Measurements from ENCODE around the gene ARHGAP29. TPM values are rescaled to one million over a fixed set of nuclear protein-coding genes. Genes with fewer than 3 reads are reported as not detected.

The ARHGAP29 gene
- total RNA-seq, 3 donors from 2014 or later = 49.1 to 88.0 (median 70.8) TPM

- Histone ChIP-seq H3K9me3 (no peaks in the 10 kb centered on the region), H3K4me1 (no peaks in the 10 kb centered on the region), H3K36me3 (no peaks in the 10 kb centered on the region), H3K4me3 (no peak overlapping the region), H3K27me3 (no peaks in the 10 kb centered on the region), H3K27ac (no peak overlapping the region)
- intact Hi-C loops (cut with DNase I; ENCODE audit: low total_unique reads) = no loop called here
- no peak for DNase-seq (ENCODE audit: low spot score in 2 of 2)
- TF ChIP-seq POLR2A (IDR thresholded peaks at IDR 0.05) (no peak), POLR2AphosphoS5 (IDR thresholded peaks at IDR 0.05) (no peak)
- TF ChIP-seq, protein P1, sequence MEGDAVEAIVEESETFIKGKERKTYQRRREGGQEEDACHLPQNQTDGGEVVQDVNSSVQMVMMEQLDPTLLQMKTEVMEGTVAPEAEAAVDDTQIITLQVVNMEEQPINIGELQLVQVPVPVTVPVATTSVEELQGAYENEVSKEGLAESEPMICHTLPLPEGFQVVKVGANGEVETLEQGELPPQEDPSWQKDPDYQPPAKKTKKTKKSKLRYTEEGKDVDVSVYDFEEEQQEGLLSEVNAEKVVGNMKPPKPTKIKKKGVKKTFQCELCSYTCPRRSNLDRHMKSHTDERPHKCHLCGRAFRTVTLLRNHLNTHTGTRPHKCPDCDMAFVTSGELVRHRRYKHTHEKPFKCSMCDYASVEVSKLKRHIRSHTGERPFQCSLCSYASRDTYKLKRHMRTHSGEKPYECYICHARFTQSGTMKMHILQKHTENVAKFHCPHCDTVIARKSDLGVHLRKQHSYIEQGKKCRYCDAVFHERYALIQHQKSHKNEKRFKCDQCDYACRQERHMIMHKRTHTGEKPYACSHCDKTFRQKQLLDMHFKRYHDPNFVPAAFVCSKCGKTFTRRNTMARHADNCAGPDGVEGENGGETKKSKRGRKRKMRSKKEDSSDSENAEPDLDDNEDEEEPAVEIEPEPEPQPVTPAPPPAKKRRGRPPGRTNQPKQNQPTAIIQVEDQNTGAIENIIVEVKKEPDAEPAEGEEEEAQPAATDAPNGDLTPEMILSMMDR (IDR thresholded peaks at IDR 0.05) = no peak
Measured at GRCh38 chr1:94265906-94266305, 28.5 kb upstream of the ARHGAP29 start.

DNA sequence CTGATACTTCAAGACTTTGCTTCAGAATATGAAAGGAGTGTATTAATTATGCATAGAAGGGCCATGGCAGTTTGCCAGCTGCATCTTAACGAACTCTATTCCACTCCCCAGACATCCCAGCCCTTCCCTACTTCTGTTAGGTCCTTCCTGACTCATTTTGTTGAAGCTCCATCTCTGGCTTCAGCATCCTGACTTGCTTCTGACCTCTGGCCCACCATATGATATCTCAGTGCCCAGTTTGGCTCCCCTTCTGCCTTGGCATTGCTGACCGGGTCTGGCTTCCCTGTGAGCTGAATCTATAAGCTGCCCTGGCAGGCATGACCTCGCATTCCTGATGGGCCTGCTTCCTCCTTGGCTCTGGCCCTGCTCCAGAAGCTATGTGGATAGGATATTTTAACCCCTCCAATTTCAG lies 27.6 kb upstream of the ARHGAP29 start:
- Histone ChIP-seq H3K4me3 (no peak overlapping the region), H3K9me3 (no peaks in the 10 kb centered on the region)

GRCh38 chr1:94260635-94261387 lies 23.4 kb upstream of the ARHGAP29 start:
- Histone ChIP-seq H3K4me3 (no peak overlapping the region), H3K36me3 (no peaks in the 10 kb centered on the region), H3K27me3 (no peaks in the 10 kb centered on the region), H3K27ac (no peak overlapping the region), H3K4me1 (peaks cover 3 to 10% of the 10 kb centered on the region in 2 donors), H3K9me3 (no peaks in the 10 kb centered on the region)
- TF ChIP-seq POLR2AphosphoS5 (IDR thresholded peaks at IDR 0.05) (no peak), POLR2A (IDR thresholded peaks at IDR 0.05) (no peak)
- TF ChIP-seq, protein P1 (IDR thresholded peaks at IDR 0.05) = no peak
- no peak for DNase-seq (ENCODE audit: low spot score in 2 of 2)
- intact Hi-C loops (cut with DNase I; ENCODE audit: low total_unique reads) = no loop called here

More for the DNA sequence above, 27.6 kb upstream of the ARHGAP29 start:
- Histone ChIP-seq H3K4me1 (no peaks in the 10 kb centered on the region), H3K27ac (no peak overlapping the region), H3K36me3 (no peaks in the 10 kb centered on the region), H3K27me3 (no peaks in the 10 kb centered on the region)
- TF ChIP-seq POLR2AphosphoS5 (IDR thresholded peaks at IDR 0.05) = no peak
- TF ChIP-seq POLR2A (IDR thresholded peaks at IDR 0.05) = no peak
- TF ChIP-seq, protein P1 (IDR thresholded peaks at IDR 0.05) = no peak
- intact Hi-C loops (cut with DNase I; ENCODE audit: low total_unique reads) = no loop called here
- DNase-seq (ENCODE audit: low spot score in 2 of 2) = no peak

DNA sequence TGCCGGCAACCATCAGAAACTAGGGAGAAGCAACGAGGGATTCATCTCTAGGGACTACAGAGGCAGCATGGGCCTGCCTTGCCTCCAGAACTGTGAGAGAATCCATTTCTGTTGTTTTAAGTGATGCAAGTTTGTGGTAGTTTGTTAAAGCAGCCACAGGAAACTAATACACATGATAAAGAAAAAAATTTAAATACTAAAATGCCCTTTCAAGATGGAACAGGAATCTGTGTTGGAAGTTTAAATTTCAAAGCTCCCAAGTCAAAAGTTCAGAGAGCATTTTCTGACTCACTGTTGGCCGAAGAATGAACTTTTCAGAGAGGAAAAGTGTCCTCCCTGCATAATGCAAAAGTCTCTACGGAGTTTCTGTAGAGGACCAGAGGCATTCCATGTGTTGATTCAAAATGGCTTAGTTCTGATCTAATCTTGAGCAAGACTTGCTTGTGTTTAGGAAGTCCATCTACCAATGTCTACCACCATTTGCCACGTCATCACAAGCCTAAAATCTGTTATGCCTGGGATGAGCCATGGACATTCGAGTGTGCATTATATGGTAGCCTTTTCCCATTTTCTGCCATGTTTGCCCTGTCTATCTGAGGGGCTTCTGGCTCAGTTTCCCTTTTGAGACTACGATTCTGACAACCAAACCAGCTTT lies 22.4 kb upstream of the ARHGAP29 start:
- no peaks in the 10 kb centered on the region for H3K27me3 ChIP-seq
- peaks cover 3 to 10% of the 10 kb centered on the region in 2 donors for H3K4me1 ChIP-seq
- H3K4me3 ChIP-seq = no peak overlapping the region
- intact Hi-C loops (cut with DNase I; ENCODE audit: low total_unique reads) = loop anchor here (10.0 kb wide), 1 partner anchor 65 kb away; no protein-coding TSS in a partner anchor
- no peak for DNase-seq (ENCODE audit: low spot score in 2 of 2)
- TF ChIP-seq POLR2A (IDR thresholded peaks at IDR 0.05) = no peak
- TF ChIP-seq, protein P1 (IDR thresholded peaks at IDR 0.05) = no peak
- no peak for TF ChIP-seq POLR2AphosphoS5 (IDR thresholded peaks at IDR 0.05)
- peak overlapping the region; percentile 88 for H3K27ac ChIP-seq
- no peaks in the 10 kb centered on the region for H3K9me3 ChIP-seq
- H3K36me3 ChIP-seq = no peaks in the 10 kb centered on the region

- Histone ChIP-seq H3K27ac (peak overlapping the region; percentile 88), H3K27me3 (no peaks in the 10 kb centered on the region), H3K36me3 (no peaks in the 10 kb centered on the region), H3K4me1 (peaks cover 3 to 10% of the 10 kb centered on the region in 2 donors), H3K4me3 (no peak overlapping the region), H3K9me3 (no peaks in the 10 kb centered on the region)
- intact Hi-C loops (cut with DNase I; ENCODE audit: low total_unique reads) = loop anchor here (10.0 kb wide), 1 partner anchor 66 kb away; no protein-coding TSS in a partner anchor
- TF ChIP-seq, protein P1 (IDR thresholded peaks at IDR 0.05) = no peak
- TF ChIP-seq POLR2A (IDR thresholded peaks at IDR 0.05) = no peak
- TF ChIP-seq POLR2AphosphoS5 (IDR thresholded peaks at IDR 0.05) = peak in 1 of 3 donors; percentile 8
- peak; percentile 66 to 87 for DNase-seq (ENCODE audit: low spot score in 2 of 2)
Measured at GRCh38 chr1:94258873-94259331, 21.5 kb upstream of the ARHGAP29 start.
